VCaP (cell line): Measurements from ENCODE around the gene SHISA5.

ENCODE experiments used
- H3K27ac ChIP-seq: fragments of 450-650 bp; 2 replicates; pipeline ENCODE4 v1.5.1; 2017
- TF ChIP-seq, protein P1 (sequence below): fragments of 450-650 bp; conservative IDR thresholded peaks from 2 replicates; pipeline ENCODE4 v1.5.1; 2017; ENCODE audit warnings: mild to moderate bottlenecking, moderate library complexity

Gene SHISA5

DNA sequence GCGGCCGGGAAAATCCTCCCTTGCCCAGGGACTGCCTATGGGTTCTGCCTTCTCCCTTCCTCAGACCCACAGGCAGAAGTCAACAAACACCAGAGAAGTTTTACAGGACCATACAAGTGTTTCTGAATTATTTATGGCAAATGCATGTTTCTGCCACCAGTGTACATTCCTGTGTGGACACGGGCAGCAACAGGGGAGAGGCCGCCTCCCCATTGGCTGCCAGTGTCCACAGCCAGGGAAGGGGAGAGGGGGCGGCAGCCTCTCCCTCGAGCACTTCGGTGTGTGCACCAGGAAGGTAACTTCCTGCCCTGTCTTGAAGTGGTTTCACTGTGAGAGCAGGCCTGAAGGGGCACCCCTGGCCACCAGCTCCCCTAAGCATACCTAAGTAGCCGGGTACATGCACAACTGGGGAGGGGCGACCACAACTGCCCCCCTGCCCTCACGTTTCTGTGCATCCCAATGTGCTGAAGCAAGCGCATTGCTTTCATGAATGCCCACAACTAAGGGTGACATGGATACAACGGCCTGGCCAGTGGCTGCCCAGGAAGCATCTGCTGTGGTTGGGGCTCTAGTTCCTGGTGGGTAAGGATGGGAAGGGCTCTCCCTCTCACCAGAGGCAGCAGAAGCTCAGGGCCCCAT is 14.8 kb upstream of the SHISA5 start:
- TF ChIP-seq, protein P1, sequence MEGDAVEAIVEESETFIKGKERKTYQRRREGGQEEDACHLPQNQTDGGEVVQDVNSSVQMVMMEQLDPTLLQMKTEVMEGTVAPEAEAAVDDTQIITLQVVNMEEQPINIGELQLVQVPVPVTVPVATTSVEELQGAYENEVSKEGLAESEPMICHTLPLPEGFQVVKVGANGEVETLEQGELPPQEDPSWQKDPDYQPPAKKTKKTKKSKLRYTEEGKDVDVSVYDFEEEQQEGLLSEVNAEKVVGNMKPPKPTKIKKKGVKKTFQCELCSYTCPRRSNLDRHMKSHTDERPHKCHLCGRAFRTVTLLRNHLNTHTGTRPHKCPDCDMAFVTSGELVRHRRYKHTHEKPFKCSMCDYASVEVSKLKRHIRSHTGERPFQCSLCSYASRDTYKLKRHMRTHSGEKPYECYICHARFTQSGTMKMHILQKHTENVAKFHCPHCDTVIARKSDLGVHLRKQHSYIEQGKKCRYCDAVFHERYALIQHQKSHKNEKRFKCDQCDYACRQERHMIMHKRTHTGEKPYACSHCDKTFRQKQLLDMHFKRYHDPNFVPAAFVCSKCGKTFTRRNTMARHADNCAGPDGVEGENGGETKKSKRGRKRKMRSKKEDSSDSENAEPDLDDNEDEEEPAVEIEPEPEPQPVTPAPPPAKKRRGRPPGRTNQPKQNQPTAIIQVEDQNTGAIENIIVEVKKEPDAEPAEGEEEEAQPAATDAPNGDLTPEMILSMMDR, result no peak

GRCh38 chr3:48518069-48518468 is 14.1 kb upstream of the SHISA5 start:
- TF ChIP-seq, protein P1, result no peak
- H3K27ac ChIP-seq, result no peak overlapping the region

More for the DNA sequence above, 14.8 kb upstream of the SHISA5 start:
- H3K27ac ChIP-seq, result no peak overlapping the region

- TF ChIP-seq, protein P1, result no peak
- no peak overlapping the region for H3K27ac ChIP-seq
Measured at GRCh38 chr3:48516571-48516970, 12.6 kb upstream of the SHISA5 start.

- no peak overlapping the region for H3K27ac ChIP-seq
Measured at GRCh38 chr3:48514431-48515227, 10.7 kb upstream of the SHISA5 start.

GRCh38 chr3:48511551-48511950 is 7.6 kb upstream of the SHISA5 start:
- TF ChIP-seq, protein P1, result no peak

More at GRCh38 chr3:48514431-48515227, 10.7 kb upstream of the SHISA5 start:
- TF ChIP-seq, protein P1, result no peak

GRCh38 chr3:48507256-48508061 is 3.5 kb upstream of the SHISA5 start:
- peak overlapping the region; percentile 55 for H3K27ac ChIP-seq
- TF ChIP-seq, protein P1, result peak; percentile 78

More at GRCh38 chr3:48511551-48511950, 7.6 kb upstream of the SHISA5 start:
- no peak overlapping the region for H3K27ac ChIP-seq

GRCh38 chr3:48505968-48506504 is 2.1 kb upstream of the SHISA5 start:
- TF ChIP-seq, protein P1, result no peak
- H3K27ac ChIP-seq, result peak overlapping the region; percentile 55
